Nephron progenitor cell (in vitro differentiated cells): ENCODE measurements around the gene FAM174B.

Source experiments
- DNase-seq: peaks from one replicate; pipeline ENCODE4 v3.0.0; 2021
- H3K27ac Mint-ChIP-seq: 2 replicates; pipeline ENCODE4 v1.8.0; 2021; ENCODE audit warnings: mild to moderate bottlenecking, moderate library complexity, mixed read lengths
- H3K27me3 Mint-ChIP-seq: 2 replicates; pipeline ENCODE4 v1.8.0; 2021; ENCODE audit warnings: mild to moderate bottlenecking, low read depth, mixed read lengths; ENCODE audit not compliant: poor library complexity
- H3K36me3 Mint-ChIP-seq: 2 replicates; pipeline ENCODE4 v1.8.0; 2021; ENCODE audit warnings: low read depth, mixed read lengths
- H3K4me1 Mint-ChIP-seq: 2 replicates; pipeline ENCODE4 v1.8.0; 2021; ENCODE audit warnings: mixed read lengths
- H3K4me3 Mint-ChIP-seq: 2 replicates; pipeline ENCODE4 v1.8.0; 2021; ENCODE audit warnings: mild to moderate bottlenecking, moderate library complexity, mixed read lengths
- H3K9me3 Mint-ChIP-seq: 2 replicates; pipeline ENCODE4 v1.8.0; 2021; ENCODE audit warnings: mild to moderate bottlenecking, moderate library complexity, mixed read lengths
- CTCF ChIP-seq: fragments of 200-600 bp; sonication (generic); IDR thresholded peaks from 2 replicates; pipeline ENCODE4 v1.5.0; 2021; ENCODE audit warnings: antibody characterized with exemption

The FAM174B gene

GRCh38 chr15:92614791-92615785 lies 40.5 kb downstream of the FAM174B start:
- Mint-ChIP-seq H3K36me3 (peaks cover 6% of the 10 kb centered on the region), H3K4me1 (peaks cover 25% of the 10 kb centered on the region), H3K27me3 (peaks cover 3% of the 10 kb centered on the region), H3K4me3 (no peak overlapping the region), H3K9me3 (no peaks in the 10 kb centered on the region), H3K27ac (no peak overlapping the region)
- TF ChIP-seq CTCF = no peak
- no peak for DNase-seq

GRCh38 chr15:92614301-92614700 lies 41.3 kb downstream of the FAM174B start:
- no peak for DNase-seq
- TF ChIP-seq CTCF = no peak
- peaks cover 6% of the 10 kb centered on the region for H3K36me3 Mint-ChIP-seq
- H3K27ac Mint-ChIP-seq = no peak overlapping the region
- no peak overlapping the region for H3K4me3 Mint-ChIP-seq
- peaks cover 25% of the 10 kb centered on the region for H3K4me1 Mint-ChIP-seq
- no peaks in the 10 kb centered on the region for H3K9me3 Mint-ChIP-seq
- H3K27me3 Mint-ChIP-seq = peaks cover 3% of the 10 kb centered on the region

GRCh38 chr15:92613841-92614240 lies 41.7 kb downstream of the FAM174B start:
- Mint-ChIP-seq H3K27me3 (peaks cover 3% of the 10 kb centered on the region), H3K4me1 (peaks cover 25% of the 10 kb centered on the region), H3K36me3 (peaks cover 3% of the 10 kb centered on the region), H3K4me3 (no peak overlapping the region), H3K9me3 (no peaks in the 10 kb centered on the region), H3K27ac (peak overlapping the region; percentile 33)
- TF ChIP-seq CTCF = no peak
- no peak for DNase-seq

- Mint-ChIP-seq H3K4me3 (no peak overlapping the region), H3K36me3 (no peaks in the 10 kb centered on the region), H3K27ac (no peak overlapping the region), H3K9me3 (peaks cover 2% of the 10 kb centered on the region), H3K27me3 (peaks cover 1% of the 10 kb centered on the region), H3K4me1 (peaks cover 22% of the 10 kb centered on the region)
- TF ChIP-seq CTCF = no peak
- DNase-seq = no peak
Observed at GRCh38 chr15:92612891-92613290, 42.7 kb downstream of the FAM174B start.

GRCh38 chr15:92611995-92612745 lies 43.4 kb downstream of the FAM174B start:
- DNase-seq = no peak
- Mint-ChIP-seq H3K27ac (no peak overlapping the region), H3K27me3 (no peaks in the 10 kb centered on the region), H3K9me3 (peaks cover 7% of the 10 kb centered on the region), H3K4me3 (no peak overlapping the region), H3K4me1 (peaks cover 15% of the 10 kb centered on the region), H3K36me3 (peaks cover 4% of the 10 kb centered on the region)
- no peak for TF ChIP-seq CTCF
